DMS 273 treated with DMSO at 0.1 percent for 48 hours (cell line): Measurements from ENCODE around the gene FER1L5.

Source experiments
- DNase-seq: peaks from one replicate; lab custom pipeline; 2025; lab: John Stamatoyannopoulos, UW

Gene FER1L5

GRCh38 chr2:96681540-96681939 is 39.0 kb downstream of the FER1L5 start:
- DNase-seq, result no peak

- no peak for DNase-seq
Observed at GRCh38 chr2:96683307-96683706, 40.7 kb downstream of the FER1L5 start.

GRCh38 chr2:96683972-96684820 is 41.6 kb downstream of the FER1L5 start:
- no peak for DNase-seq

- DNase-seq, result no peak
Observed at GRCh38 chr2:96684883-96685576, 42.5 kb downstream of the FER1L5 start.

GRCh38 chr2:96685577-96686459 is 43.3 kb downstream of the FER1L5 start:
- peak; percentile 48 for DNase-seq

GRCh38 chr2:96687266-96687665 is 44.7 kb downstream of the FER1L5 start:
- no peak for DNase-seq

- no peak for DNase-seq
Observed at GRCh38 chr2:96687711-96688640, 45.4 kb downstream of the FER1L5 start.

- DNase-seq, result no peak
Observed at GRCh38 chr2:96688649-96689430, 46.3 kb downstream of the FER1L5 start.

- no peak for DNase-seq
Observed at GRCh38 chr2:96689431-96689991, 46.9 kb downstream of the FER1L5 start.

- no peak for DNase-seq
Observed at GRCh38 chr2:96690306-96691021, 47.9 kb downstream of the FER1L5 start.

- no peak for DNase-seq
Observed at GRCh38 chr2:96691022-96691612, 48.6 kb downstream of the FER1L5 start.

- no peak for DNase-seq
Observed at GRCh38 chr2:96692094-96692971, 49.8 kb downstream of the FER1L5 start.

GRCh38 chr2:96693286-96694200 is 51.0 kb downstream of the FER1L5 start:
- DNase-seq, result no peak

- DNase-seq, result no peak
Observed at GRCh38 chr2:96694279-96694678, 51.7 kb downstream of the FER1L5 start.

- DNase-seq, result no peak
Observed at GRCh38 chr2:96694816-96695455, 52.4 kb downstream of the FER1L5 start.

GRCh38 chr2:96695602-96696001 is 53.0 kb downstream of the FER1L5 start:
- DNase-seq, result no peak
